Ovary (tissue), 9 donors: ENCODE data around the gene SH3GL1. TPM values are rescaled to one million over a fixed set of nuclear protein-coding genes. Genes with fewer than 3 reads are reported as not detected.

Experiments used
- DNase-seq, 5 donors: peaks; one replicate each; pipeline ENCODE4 v3.0.0-alpha.2; 2019 to 2020
- H3K27ac ChIP-seq, 2 donors: fragments of 200-600 bp; one replicate each; pipeline versions ENCODE4 v1.5.1 to v1.8.0; 2019 to 2022
- H3K27me3 ChIP-seq: fragments of 200-600 bp; one replicate; pipeline ENCODE4 v1.8.0; 2022
- H3K36me3 ChIP-seq: fragments of 200-600 bp; sonication (generic); one replicate; pipeline ENCODE4 v1.5.1; 2019
- H3K4me1 ChIP-seq: one replicate; pipeline ENCODE4 v1.8.1; 2013; ENCODE audit warnings: mild to moderate bottlenecking, moderate library complexity; ENCODE audit not compliant: insufficient read depth
- H3K4me3 ChIP-seq: fragments of 200-600 bp; sonication (generic); one replicate; pipeline ENCODE4 v1.5.1; 2017
- H3K9me3 ChIP-seq, 2 donors: fragments of 200-600 bp in 1 of 2; sonication (generic) in 1 of 2; one replicate each; pipeline versions ENCODE4 v1.5.1 to v1.8.1; 2013 to 2019; ENCODE audit warnings: mild to moderate bottlenecking in 1 of 2, moderate library complexity in 1 of 2
- EP300 ChIP-seq: sonication (generic); formaldehyde crosslinking; IDR thresholded peaks from one replicate; pipeline ENCODE4 v1.6.1; 2017; ENCODE audit warnings: antibody characterized with exemption
- POLR2A ChIP-seq: fragments of 450-650 bp; IDR thresholded peaks from one replicate; pipeline ENCODE4 v1.6.1; 2017; ENCODE audit warnings: antibody characterized with exemption, mild to moderate bottlenecking, moderate library complexity
- WGBS, 3 donors: extraction: QIAGEN DNeasy Blood & Tissue Kit in 1 of 3; methylation state at CpG; one replicate each; pipeline versions ENCODE4 v1.1.5 to v1.1.7; 2013 to 2017; 5-methylcytosine and 5-hydroxymethylcytosine counted together
- intact Hi-C, 4 donors: fragments of 100-400 bp; cut with DNase I; formaldehyde crosslinking; loops; one replicate each; pipeline versions ENCODE4 v1.11.0 to v1.15.1; 2022 to 2023
- polyA plus RNA-seq, 2 donors: library from polyadenylated mRNA; stranded (reverse); fragments of 200-250 nt in 1 of 2; fragments of 350-450 nt in 1 of 2; fragmentation: Illumina TruSeq in 1 of 2; extraction: RNeasy Lipid Tissue Mini Kit (QIAGEN cat#74804) in 1 of 2; gene quantifications; one replicate each; pipeline ENCODE4 v1.2.3, GENCODE V29; 2013 to 2014
- total RNA-seq, 7 donors: library from RNA; depleted of rRNA in 2 of 7; stranded (reverse); fragments of >200 nt in 2 of 7; fragmentation: NEBNext Ultra II Directional in 3 of 7; extraction: Animal tissue kit (Norgen Biotek cat#: 25700) in 3 of 7; gene quantifications; one replicate each; pipeline versions ENCODE4 v1.1.0 to v1.2.4, GENCODE V29; 2016 to 2023
- TF ChIP-seq, protein P1 (sequence below), 3 donors: fragments of 450-650 bp in 2 of 3; fragments of 200-600 bp in 1 of 3; IDR thresholded peaks; one replicate each; pipeline versions ENCODE4 v1.5.1 to v1.8.0; 2016 to 2022; ENCODE audit warnings: antibody characterized with exemption in 3 of 3, mild to moderate bottlenecking in 1 of 3
- donor health status: DM: no; HTN: no; CAD: no; lungs with moderate emphysema.
- donor health status: DM: no; HTN: no; CAD: no.
- donor health status: Bipolar disorder and iron deficiency.
- donor health status: DM: yes; HTN: yes; CAD: no.
- donor health status: DM: no; HTN: no; CAD: no.
- donor health status: DM: yes; HTN: yes; CAD: no.

SH3GL1 gene
- total and polyA plus RNA-seq, 9 donors, result 6.9 to 88.6 (median 59.9) TPM

DNA sequence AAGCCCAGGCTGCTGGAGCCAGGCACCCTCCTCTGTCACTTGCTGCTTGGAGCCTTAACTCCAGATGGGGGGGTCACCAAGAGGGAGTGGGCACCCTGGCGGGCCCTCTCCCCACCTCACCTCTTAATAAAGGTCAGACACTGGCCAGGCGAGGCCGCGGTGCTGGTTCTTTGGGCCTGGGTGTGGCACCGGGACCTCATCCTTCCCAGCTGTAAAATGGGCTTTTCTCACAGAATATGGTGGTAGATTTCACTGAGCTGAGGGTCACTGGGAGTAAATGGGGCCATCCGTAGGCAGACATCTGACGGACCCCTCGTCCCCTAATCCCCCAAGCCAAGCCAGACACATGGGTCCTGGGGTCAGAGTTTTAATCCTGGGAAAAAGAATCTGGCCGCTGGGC is 76.7 kb downstream of the SH3GL1 start:
- WGBS, 3 donors, result 88 to 91% (median 89%) methylated on average over 9 of the region's 9 CpGs
- DNase-seq, result no peak
- Histone ChIP-seq H3K4me1 (peaks cover 6% of the 10 kb centered on the region), H3K27ac (no peak overlapping the region), H3K4me3 (no peak overlapping the region), H3K9me3 (no peaks in the 10 kb centered on the region), H3K27me3 (no peaks in the 10 kb centered on the region), H3K36me3 (no peaks in the 10 kb centered on the region)
- intact Hi-C loops, result no loop called here
- TF ChIP-seq, protein P1, sequence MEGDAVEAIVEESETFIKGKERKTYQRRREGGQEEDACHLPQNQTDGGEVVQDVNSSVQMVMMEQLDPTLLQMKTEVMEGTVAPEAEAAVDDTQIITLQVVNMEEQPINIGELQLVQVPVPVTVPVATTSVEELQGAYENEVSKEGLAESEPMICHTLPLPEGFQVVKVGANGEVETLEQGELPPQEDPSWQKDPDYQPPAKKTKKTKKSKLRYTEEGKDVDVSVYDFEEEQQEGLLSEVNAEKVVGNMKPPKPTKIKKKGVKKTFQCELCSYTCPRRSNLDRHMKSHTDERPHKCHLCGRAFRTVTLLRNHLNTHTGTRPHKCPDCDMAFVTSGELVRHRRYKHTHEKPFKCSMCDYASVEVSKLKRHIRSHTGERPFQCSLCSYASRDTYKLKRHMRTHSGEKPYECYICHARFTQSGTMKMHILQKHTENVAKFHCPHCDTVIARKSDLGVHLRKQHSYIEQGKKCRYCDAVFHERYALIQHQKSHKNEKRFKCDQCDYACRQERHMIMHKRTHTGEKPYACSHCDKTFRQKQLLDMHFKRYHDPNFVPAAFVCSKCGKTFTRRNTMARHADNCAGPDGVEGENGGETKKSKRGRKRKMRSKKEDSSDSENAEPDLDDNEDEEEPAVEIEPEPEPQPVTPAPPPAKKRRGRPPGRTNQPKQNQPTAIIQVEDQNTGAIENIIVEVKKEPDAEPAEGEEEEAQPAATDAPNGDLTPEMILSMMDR (IDR thresholded peaks at IDR 0.05), result no peak
- no peak for TF ChIP-seq EP300
- no peak for TF ChIP-seq POLR2A

DNA sequence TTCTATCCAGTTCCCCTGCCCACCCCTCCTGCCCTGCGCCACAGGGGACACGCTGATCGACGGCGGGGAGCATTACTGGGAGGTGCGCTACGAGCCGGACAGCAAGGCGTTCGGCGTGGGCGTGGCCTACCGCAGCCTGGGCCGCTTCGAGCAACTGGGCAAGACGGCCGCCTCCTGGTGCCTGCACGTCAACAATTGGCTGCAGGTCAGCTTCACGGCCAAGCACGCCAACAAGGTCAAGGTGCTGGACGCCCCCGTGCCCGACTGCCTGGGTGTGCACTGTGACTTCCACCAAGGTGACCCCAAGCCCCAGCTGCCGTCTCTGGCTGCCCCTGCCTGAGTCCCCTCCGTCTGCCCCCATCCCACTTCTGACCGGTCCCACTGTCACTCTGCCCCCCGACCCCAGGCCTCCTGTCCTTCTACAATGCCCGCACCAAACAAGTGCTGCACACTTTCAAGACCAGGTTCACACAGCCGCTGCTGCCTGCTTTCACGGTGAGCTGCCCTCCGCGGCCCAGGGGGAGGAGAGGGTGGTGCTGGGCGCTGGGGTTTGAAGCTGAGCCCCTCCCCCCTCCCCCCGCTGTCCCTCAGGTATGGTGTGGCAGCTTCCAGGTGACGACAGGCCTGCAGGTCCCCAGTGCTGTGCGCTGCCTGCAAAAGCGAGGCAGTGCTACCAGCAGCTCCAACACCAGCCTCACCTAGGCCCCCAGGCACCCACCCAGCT is 77.2 kb downstream of the SH3GL1 start:
- intact Hi-C loops, result no loop called here
- TF ChIP-seq, protein P1 (IDR thresholded peaks at IDR 0.05), result no peak
- no peak for TF ChIP-seq POLR2A
- no peak for TF ChIP-seq EP300
- Histone ChIP-seq H3K27ac (no peak overlapping the region), H3K9me3 (no peaks in the 10 kb centered on the region), H3K4me1 (peaks cover 6% of the 10 kb centered on the region), H3K36me3 (no peaks in the 10 kb centered on the region), H3K27me3 (no peaks in the 10 kb centered on the region), H3K4me3 (no peak overlapping the region)
- peak in 4 of 5 donors; percentile 30 to 76 (median 61) for DNase-seq
- WGBS, 3 donors, result 60 to 76% (median 73%) methylated on average over 36 to 37 of the region's 37 CpGs

DNA sequence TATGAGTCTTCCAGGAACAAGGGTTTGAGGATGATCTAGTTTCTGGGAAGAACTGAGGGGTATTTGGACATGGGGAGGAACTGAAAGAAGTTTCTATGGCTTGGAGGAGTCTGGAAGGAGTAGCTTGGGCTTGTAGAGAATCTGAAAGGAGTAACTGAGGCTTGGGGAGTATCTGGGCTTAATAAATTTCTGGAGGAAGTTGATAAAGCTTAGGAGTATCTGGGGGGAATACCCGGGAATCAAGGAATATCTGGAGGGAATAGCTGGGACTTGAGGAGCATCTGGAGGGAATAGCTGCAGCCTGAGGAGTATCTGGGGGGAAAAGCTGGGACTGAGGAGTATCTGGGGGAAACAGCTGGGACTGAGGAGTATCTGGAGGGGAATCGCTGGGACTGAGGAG is 79.9 kb downstream of the SH3GL1 start:
- intact Hi-C loops, result no loop called here
- DNase-seq, result no peak
- Histone ChIP-seq H3K4me3 (no peak overlapping the region), H3K4me1 (no peaks in the 10 kb centered on the region), H3K36me3 (no peaks in the 10 kb centered on the region), H3K9me3 (no peaks in the 10 kb centered on the region), H3K27me3 (no peaks in the 10 kb centered on the region), H3K27ac (no peak overlapping the region)
- 91 to 96% (median 93%) methylated on average over 2 of the region's 2 CpGs for WGBS, 3 donors
- TF ChIP-seq POLR2A, result no peak
- no peak for TF ChIP-seq EP300
- TF ChIP-seq, protein P1 (IDR thresholded peaks at IDR 0.05), result no peak

DNA sequence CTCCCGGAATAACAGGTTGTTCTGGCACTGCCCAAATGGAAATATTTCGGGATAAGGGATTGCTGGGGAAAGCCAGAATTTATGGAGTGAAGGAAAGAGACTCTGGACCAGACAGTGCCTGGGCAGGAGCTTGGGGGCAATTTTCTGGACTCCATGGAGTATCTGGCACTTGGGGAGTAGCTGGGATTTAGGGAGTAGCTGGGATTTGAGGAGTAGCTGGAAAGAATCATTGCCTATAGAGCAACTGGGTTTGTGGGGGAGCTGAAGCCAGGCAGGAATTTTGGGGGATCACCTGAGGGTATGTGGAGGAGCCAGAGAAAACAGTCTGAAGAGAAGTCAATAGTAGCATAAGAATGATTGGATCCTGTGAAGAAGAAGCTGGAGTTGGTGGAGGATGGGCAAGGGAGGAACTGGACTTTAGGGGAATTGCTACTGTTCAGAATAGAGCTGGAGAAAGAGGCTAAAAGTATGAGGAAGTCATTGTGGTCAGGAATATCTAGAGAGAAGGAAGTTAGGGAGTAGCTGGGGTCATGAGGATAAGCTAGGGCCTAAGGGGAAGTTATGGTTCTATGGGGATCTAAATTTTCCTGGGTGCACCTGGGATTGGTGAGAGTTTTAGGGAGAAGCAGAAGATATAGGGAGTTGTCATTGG is 81.2 kb downstream of the SH3GL1 start:
- Histone ChIP-seq H3K27me3 (no peaks in the 10 kb centered on the region), H3K27ac (no peak overlapping the region), H3K4me3 (no peak overlapping the region), H3K36me3 (no peaks in the 10 kb centered on the region), H3K9me3 (no peaks in the 10 kb centered on the region), H3K4me1 (no peaks in the 10 kb centered on the region)
- no peak for DNase-seq
- 95 to 100% (median 100%) methylated on average over 2 of the region's 2 CpGs for WGBS, 3 donors
- TF ChIP-seq, protein P1 (IDR thresholded peaks at IDR 0.05), result no peak
- TF ChIP-seq EP300 (no peak), POLR2A (no peak)
- intact Hi-C loops, result no loop called here
